T-helper 2 cell treated with Interferon-gamma antibody and Interleukin-4, amounts not matched to agents 5 μg/mL and 100 μg/mL, for 36 hours (primary cell): ENCODE data around the gene HOXC10.

ENCODE experiments used
- DNase-seq: peaks from one replicate; pipeline ENCODE4 v3.0.0; 2021; ENCODE audit warnings: low spot score
- H3K27ac Mint-ChIP-seq: one replicate; pipeline ENCODE4 v1.8.0; 2021; ENCODE audit warnings: mild to moderate bottlenecking, mixed read lengths
- H3K27me3 Mint-ChIP-seq: one replicate; pipeline ENCODE4 v1.8.0; 2021; ENCODE audit warnings: low read depth, mixed read lengths
- H3K36me3 Mint-ChIP-seq: one replicate; pipeline ENCODE4 v1.8.0; 2021; ENCODE audit warnings: low read depth, mixed read lengths
- H3K4me1 Mint-ChIP-seq: one replicate; pipeline ENCODE4 v1.8.0; 2021; ENCODE audit warnings: low read depth, mixed read lengths
- H3K4me3 Mint-ChIP-seq: one replicate; pipeline ENCODE4 v1.8.0; 2022; ENCODE audit warnings: mild to moderate bottlenecking, moderate library complexity, mixed read lengths
- H3K9me3 Mint-ChIP-seq: one replicate; pipeline ENCODE4 v1.8.0; 2021; ENCODE audit warnings: mixed read lengths

The HOXC10 gene

DNA sequence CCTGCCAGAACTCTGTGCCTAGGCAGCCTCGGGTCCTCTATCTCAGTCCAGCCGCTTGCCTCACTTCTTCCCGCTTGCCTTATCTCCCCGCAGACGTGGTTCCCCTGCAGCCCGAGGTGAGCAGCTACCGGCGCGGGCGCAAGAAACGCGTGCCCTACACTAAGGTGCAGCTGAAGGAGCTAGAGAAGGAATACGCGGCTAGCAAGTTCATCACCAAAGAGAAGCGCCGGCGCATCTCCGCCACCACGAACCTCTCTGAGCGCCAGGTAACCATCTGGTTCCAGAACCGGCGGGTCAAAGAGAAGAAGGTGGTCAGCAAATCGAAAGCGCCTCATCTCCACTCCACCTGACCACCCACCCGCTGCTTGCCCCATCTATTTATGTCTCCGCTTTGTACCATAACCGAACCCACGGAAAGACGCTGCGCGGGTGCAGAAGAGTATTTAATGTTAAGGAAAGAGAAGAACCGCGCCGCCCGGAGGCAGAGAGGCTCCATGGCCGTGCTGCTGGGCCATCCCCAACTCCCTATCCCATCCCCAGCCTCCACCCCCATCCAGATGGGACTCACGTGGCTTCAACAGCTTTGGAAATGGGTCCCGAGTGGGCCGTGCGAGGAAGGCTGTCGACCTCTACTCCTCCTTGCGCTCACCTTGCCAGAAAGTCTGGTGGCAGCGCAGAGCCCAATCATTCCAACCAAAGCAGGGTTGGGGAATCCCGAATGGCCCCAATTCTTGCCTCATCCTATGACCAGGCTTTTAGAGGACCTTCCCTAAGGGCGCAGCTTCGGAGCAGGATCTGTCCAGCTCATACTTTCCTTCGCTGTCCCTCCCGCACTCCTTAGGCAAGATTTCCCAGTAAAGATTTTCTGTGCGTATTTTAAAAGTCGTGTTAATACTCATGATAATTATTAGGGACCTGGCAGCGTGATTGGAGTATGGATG, 39.8 kb upstream of the HOXC10 start:
- no peak overlapping the region for H3K27ac Mint-ChIP-seq
- H3K27me3 Mint-ChIP-seq, result peaks cover 97% of the 10 kb centered on the region
- no peak for DNase-seq
- no peaks in the 10 kb centered on the region for H3K9me3 Mint-ChIP-seq
- no peaks in the 10 kb centered on the region for H3K4me1 Mint-ChIP-seq
- peaks cover under 1% of the 10 kb centered on the region for H3K36me3 Mint-ChIP-seq
- no peak overlapping the region for H3K4me3 Mint-ChIP-seq

DNA sequence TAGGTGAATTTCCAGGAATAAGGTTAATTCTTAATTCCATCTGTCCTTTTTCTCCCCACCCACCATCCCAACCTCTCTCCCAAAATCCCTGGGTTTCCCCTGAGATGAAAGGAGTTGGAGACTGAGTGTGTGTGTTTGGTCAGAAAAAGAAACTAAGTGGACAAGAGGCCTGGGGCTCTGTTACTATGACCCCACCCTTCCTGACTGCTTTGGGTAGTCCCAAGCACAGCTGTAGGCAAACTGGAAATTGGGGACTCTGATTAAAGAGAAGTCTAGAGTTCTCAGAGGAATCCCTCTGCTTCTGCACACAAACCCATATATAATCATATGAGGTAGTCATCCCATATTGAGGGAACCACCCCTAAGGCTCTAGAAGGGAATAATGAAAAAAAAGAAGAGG, 37.2 kb upstream of the HOXC10 start:
- Mint-ChIP-seq H3K9me3 (no peaks in the 10 kb centered on the region), H3K27ac (no peak overlapping the region), H3K4me1 (peaks cover 2% of the 10 kb centered on the region), H3K4me3 (no peak overlapping the region), H3K27me3 (peaks cover 98% of the 10 kb centered on the region), H3K36me3 (no peaks in the 10 kb centered on the region)
- DNase-seq, result no peak

DNA sequence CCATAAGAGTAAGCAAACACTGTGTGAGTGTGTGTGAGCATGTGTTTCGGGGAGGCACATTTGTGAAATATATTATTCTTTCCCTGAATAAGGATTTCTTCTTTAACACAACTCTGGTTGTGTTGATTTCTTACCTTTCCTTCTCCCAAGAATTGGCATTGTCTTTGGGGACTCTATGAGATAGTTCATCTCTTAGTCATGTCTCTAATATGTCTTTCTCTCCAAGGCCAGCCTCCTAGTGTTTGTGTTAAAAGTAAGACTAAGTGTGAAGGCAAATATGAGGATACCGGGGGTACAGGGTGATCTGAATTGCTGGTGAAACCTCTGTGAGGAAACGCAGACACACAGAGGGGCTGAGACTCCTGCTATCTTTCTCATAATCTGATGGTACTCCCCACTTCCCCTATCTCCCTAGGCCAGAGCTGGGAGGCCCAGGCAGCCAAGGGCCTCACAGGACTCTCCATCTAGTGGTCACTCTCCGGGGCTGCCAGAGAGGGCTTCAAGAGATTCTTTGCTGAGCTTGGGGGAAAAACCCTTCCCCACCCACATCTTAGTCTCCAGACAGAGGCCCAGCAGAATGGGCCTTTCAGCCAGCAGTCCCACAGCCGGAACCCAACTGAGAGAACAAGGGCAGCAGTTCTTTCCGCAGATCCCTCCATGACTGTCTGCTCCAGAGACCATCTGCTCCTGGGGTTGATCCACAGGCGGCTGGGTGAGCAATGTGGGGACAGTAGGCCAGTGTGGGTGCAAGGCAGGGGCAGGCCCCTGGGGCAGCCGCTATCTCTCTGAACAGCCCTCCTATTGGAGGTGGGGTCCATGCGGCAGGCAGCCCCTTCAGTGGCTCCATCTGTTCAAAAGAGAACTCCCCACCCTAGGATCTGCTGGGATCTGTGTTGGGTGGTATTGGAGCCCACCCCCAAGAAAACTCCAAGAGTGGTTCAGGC, 36.0 kb upstream of the HOXC10 start:
- peaks cover 98% of the 10 kb centered on the region for H3K27me3 Mint-ChIP-seq
- no peak overlapping the region for H3K4me3 Mint-ChIP-seq
- H3K9me3 Mint-ChIP-seq, result no peaks in the 10 kb centered on the region
- DNase-seq, result no peak
- H3K36me3 Mint-ChIP-seq, result no peaks in the 10 kb centered on the region
- peaks cover 4% of the 10 kb centered on the region for H3K4me1 Mint-ChIP-seq
- H3K27ac Mint-ChIP-seq, result no peak overlapping the region

DNA sequence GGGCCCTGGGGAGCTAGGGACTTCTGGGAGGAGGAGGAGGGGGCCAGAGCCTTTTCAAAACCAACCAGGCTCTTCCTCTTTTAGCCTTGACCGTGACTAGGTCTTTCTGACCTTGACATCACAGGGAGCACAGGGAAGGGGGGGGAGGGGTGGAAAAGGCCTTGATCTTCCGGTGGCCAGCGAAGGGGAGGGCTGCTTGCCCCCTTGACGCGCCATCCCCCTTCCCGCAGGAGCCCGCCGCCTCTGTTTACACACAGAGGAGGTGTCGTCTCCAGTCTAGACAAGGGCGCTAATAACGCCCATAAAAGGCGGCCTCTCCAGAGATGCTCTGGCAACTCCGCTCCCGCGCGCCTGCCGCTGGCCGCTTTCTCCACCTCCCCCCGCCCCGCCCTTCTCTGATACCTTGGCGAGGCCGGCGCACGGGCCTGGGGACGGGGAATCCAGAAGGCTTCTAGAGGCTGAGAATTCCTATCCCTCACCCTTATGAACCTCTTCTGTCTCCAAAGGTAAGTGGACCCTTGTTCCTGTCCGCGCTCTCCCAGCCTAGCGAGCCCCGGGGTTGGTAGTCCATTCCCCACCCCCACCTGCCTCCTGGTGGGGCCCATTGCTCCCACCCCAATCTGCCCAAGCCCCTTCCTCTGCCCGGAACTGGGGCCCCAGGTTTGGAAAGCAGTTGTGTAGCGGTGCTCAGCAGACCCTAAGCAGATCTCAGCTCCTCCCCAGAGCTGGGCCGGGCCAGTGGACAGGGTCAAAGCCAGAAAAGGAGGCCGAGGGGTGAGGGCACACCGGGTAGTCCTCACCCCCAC, 35.1 kb upstream of the HOXC10 start:
- H3K4me3 Mint-ChIP-seq, result no peak overlapping the region
- peaks cover 98% of the 10 kb centered on the region for H3K27me3 Mint-ChIP-seq
- H3K9me3 Mint-ChIP-seq, result no peaks in the 10 kb centered on the region
- no peak for DNase-seq
- peaks cover 4% of the 10 kb centered on the region for H3K4me1 Mint-ChIP-seq
- no peak overlapping the region for H3K27ac Mint-ChIP-seq
- H3K36me3 Mint-ChIP-seq, result no peaks in the 10 kb centered on the region

DNA sequence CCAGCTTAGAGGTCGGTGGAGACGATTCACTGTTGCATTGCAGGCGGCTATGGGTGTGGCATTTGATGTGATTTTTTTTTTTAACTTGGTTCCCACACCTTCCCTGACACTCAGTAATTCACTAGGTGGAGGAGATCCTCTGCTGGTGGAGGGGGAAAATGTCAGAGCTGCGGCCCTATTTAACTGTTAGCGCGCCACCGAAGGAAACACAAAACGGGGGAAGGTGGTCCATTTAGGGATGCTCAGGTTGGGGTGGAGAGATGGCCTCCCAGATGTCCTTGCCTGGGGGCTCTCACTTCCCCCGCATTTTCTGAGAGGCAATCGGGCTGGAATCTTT, 34.5 kb upstream of the HOXC10 start:
- H3K4me1 Mint-ChIP-seq, result peaks cover 4% of the 10 kb centered on the region
- no peak for DNase-seq
- no peaks in the 10 kb centered on the region for H3K36me3 Mint-ChIP-seq
- no peaks in the 10 kb centered on the region for H3K9me3 Mint-ChIP-seq
- no peak overlapping the region for H3K4me3 Mint-ChIP-seq
- no peak overlapping the region for H3K27ac Mint-ChIP-seq
- peaks cover 96% of the 10 kb centered on the region for H3K27me3 Mint-ChIP-seq

DNA sequence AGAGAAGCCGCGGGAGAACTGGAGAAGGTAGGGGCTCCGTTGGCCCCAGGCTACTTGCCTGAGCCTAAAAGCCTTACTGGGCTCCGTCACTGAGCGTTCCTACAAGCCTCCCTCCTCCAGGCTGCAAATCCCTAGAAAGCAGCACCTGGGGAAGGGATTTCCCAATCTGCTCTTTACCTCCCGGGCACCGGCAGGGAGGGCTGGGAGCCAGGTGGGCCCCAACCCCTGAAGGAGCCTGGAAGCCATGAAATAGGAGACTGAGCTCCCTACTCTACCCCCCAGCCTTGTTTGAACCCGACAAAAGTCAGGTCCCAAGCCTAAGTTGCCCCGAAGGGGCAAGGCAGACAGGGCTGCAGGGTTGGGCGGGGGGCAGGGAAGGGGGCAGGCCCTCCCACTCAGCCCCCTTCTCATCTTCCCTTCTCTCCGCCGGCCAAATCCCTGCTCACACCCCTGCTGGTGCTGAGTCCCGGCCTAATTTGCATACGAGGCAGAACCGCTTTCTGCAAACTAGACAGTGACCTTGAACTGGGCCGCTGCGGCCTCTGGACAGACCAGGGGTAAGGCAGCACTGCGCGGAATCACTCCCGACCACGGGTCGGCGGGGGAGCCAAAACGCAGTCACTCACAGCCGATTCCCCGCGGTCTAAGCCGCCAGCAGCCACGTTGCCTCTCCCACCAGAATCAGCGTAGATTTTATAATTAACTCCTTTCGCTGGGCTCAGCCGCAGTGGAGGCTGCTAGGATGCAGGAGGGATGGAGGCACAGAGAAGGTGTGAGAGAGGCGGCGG, 34.0 kb upstream of the HOXC10 start:
- Mint-ChIP-seq H3K27me3 (peaks cover 96% of the 10 kb centered on the region), H3K36me3 (no peaks in the 10 kb centered on the region), H3K4me3 (no peak overlapping the region), H3K9me3 (no peaks in the 10 kb centered on the region), H3K4me1 (peaks cover 7% of the 10 kb centered on the region), H3K27ac (peak overlapping the region; percentile 52)
- DNase-seq, result no peak

DNA sequence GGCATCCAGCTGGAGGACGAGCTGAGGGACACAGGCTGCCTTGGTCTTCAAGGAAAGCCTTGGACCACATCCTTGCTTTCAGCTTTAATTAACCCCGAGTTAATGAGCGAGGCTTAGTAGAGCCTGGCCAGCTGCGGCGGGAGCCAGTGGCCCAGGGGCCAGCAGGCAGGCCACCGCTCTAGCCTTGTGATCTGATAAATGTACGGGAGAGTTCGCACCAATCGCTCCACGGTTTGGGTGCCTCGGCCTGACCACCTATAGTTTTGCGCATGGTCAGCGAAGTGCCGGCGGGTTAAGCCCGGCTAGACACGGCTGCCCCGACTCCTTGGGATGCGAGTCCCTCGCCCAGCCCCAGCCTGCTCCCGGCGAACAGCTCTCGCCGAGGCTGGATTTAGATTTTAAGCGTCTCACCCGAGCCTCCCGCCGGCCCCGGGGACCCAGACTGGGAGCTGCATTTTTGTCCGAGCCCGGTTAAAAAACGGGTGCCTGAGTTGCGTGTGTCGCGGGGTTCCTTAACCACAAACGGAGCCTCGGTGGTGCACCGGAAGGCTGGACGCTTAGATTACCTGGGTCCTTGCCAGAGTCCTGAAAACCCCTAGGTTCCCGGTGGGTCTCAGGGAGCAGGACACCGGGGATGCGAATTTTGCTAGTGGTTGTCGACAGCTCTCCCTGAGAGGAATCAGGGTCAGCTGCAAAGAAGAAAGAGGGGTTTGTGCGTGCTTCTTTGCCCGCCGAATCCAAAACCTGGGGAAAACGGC, 33.2 kb upstream of the HOXC10 start:
- Mint-ChIP-seq H3K27me3 (peaks cover 96% of the 10 kb centered on the region), H3K9me3 (no peaks in the 10 kb centered on the region), H3K36me3 (no peaks in the 10 kb centered on the region), H3K4me3 (no peak overlapping the region), H3K27ac (peak overlapping the region; percentile 52), H3K4me1 (peaks cover 9% of the 10 kb centered on the region)
- DNase-seq, result no peak

DNA sequence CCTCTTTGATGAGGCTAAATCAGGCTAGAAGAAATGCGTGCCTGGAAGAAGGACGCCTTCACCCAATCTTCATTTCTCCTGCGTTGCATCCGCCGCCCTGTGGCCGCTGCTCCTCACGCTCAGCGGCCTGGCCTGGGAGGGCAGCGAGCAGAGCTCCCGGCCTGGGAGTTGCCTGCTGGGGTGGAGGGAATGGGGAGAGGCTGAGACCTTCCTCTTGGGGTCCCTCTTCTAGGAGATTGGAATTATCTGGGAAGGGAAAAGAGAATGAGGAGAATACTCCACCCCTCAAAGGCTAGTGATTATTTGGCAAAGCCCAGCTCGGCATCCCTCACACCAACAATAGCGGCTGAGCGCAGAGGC, 32.6 kb upstream of the HOXC10 start:
- Mint-ChIP-seq H3K4me3 (no peak overlapping the region), H3K27me3 (peaks cover 96% of the 10 kb centered on the region), H3K9me3 (no peaks in the 10 kb centered on the region), H3K4me1 (peaks cover 11% of the 10 kb centered on the region), H3K36me3 (no peaks in the 10 kb centered on the region), H3K27ac (no peak overlapping the region)
- no peak for DNase-seq

DNA sequence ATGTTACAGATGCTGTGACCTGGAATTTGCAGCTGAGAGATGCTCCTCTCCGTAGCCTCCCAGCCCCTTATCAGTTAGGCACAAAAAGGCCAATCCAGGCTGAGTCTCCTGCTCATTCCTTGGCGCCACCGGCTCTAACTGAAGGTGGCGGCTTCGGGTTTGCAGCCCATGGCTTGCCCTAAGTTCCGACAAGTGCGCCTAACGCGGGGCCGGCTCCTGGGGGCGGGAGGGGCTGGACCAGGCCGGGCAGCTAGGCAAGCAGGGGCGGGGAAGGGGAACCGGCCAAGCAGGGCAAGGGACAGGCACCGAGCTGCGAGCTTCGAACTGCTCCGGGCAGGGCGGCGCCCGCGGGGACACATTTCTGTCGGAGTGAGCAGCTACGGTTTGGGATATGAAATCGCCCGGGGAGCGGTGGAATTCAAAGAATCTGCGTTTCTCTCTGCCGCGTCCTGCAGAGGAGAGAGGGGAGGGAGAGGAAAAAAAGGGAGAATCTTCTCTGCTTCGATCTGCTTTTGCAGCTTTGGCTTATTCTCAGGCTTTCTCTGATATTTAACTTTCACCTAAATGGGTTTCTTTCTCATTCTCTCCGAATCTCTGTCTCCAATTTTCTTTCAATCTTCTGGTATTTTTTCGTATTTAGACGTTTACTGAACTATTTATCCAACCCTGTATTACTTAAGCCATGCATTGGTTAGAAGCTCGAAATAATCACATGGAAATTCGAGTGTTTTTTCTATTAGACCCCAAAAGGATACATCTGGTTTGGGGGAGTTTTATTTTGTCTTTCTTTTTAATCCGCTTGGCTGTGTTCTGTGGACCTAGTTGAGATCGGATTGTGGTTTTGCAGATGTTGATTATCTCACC, 31.8 kb upstream of the HOXC10 start:
- Mint-ChIP-seq H3K9me3 (no peaks in the 10 kb centered on the region), H3K4me3 (no peak overlapping the region), H3K36me3 (no peaks in the 10 kb centered on the region), H3K27me3 (peaks cover 96% of the 10 kb centered on the region), H3K4me1 (peaks cover 11% of the 10 kb centered on the region), H3K27ac (peak overlapping the region; percentile 82)
- DNase-seq, result no peak

DNA sequence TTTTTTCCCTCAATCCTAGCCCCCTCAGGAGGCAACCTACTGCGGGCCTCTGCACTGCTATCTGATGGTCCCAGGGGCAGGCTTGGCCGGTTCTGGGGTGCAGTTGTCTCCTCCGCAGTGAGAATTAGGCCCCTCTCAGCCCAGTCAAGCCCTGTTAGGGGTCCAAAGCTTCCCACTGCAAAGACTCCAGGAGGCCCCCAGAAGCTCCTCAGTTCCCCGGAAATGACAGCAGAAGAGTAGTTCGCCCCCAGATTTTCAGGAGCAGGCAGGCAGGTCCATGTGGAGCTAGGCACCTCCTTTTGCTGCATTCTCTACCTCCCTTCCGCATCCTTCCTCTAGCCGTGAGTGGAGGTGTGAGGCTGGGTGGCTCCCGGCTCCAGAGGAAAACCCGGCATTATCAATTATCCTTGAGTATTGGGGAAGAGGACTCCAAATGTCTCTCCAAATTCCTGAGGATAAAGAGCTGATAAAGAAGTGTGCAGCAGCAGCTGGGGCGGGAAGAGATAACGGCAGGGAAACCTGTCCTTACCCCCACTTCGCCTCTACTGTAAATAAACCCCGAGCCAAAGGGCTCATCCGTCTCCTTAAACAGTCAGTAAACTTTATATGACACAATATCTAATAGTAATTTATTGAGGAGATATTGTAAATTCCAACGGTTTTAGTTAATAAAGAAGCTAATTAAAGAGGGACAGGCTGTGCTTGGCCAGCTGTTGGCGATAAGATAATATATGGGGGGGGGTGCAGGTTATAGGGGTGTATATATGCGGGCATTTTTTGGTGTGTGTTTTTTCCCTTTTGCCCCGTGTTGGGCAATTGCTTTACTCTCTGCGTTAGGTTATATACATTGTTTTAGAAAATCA, 30.9 kb upstream of the HOXC10 start:
- Mint-ChIP-seq H3K9me3 (no peaks in the 10 kb centered on the region), H3K4me1 (peaks cover 11% of the 10 kb centered on the region), H3K27ac (peak overlapping the region; percentile 50), H3K27me3 (peaks cover 94% of the 10 kb centered on the region), H3K4me3 (no peak overlapping the region), H3K36me3 (no peaks in the 10 kb centered on the region)
- no peak for DNase-seq

DNA sequence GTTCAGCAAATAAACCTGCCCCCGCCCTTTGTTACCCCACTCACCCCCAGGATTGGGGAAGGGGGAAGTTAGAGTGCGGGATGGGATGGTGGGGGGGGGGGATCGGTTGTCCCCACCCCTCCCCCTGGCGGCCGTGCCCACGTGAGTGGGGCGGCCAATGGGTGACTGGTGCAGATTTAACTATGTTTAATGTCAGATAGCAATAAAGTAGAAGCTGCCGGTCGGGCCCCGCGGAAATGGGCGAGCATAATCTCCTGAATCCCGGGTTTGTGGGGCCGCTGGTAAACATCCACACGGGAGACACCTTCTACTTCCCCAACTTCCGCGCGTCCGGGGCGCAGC, 30.3 kb upstream of the HOXC10 start, which contains the start of gene HOXC12:
Gene HOXC12, plus strand, starts transcription at position 210 of the 342 bp plus-strand sequence. Its CDS starts 27 bp downstream, at position 237.
- no peak for DNase-seq
- Mint-ChIP-seq H3K36me3 (no peaks in the 10 kb centered on the region), H3K4me3 (no peak within 1 kb of the TSS), H3K9me3 (no peaks in the 10 kb centered on the region), H3K4me1 (peaks cover 11% of the 10 kb centered on the region), H3K27ac (peak within 1 kb of the TSS; percentile 68), H3K27me3 (peaks cover 94% of the 10 kb centered on the region)
